Endodermal cell (in vitro differentiated cells): Measurements from ENCODE around the gene KDM4E. TPM values are rescaled to one million over a fixed set of nuclear protein-coding genes. Genes with fewer than 3 reads are reported as not detected.

Experiments
- DNase-seq: peaks from one replicate; pipeline ENCODE4 v3.0.0-alpha.2; 2017
- H3K27ac ChIP-seq: 2 replicates; pipeline ENCODE4 v1.5.1; 2013; ENCODE audit warnings: mild to moderate bottlenecking, low read depth, low read length, moderate library complexity
- H3K27me3 ChIP-seq: 2 replicates; pipeline ENCODE4 v1.6.1; 2013; ENCODE audit warnings: mild to moderate bottlenecking, low read length, moderate library complexity; ENCODE audit not compliant: insufficient read depth, control insufficient read depth, poor library complexity, severe bottlenecking
- H3K36me3 ChIP-seq: 2 replicates; pipeline ENCODE4 v1.7.0; 2013; ENCODE audit warnings: mild to moderate bottlenecking, low read length, moderate library complexity; ENCODE audit not compliant: control insufficient read depth, insufficient read depth
- H3K4me1 ChIP-seq: one replicate; pipeline ENCODE4 v1.7.0; 2013; ENCODE audit warnings: low read length; ENCODE audit not compliant: control insufficient read depth, insufficient read depth
- H3K4me3 ChIP-seq: 2 replicates; pipeline ENCODE4 v1.5.1; 2013; ENCODE audit warnings: mild to moderate bottlenecking, low read length, moderate library complexity
- H3K9ac ChIP-seq: 2 replicates; pipeline ENCODE4 v1.6.1; 2013; ENCODE audit warnings: mild to moderate bottlenecking, low read length, moderate library complexity; ENCODE audit not compliant: poor library complexity, severe bottlenecking; ENCODE audit errors: extremely low read depth
- H3K9me3 ChIP-seq: 2 replicates; pipeline ENCODE4 v1.6.1; 2013; ENCODE audit warnings: mild to moderate bottlenecking, low read length, moderate library complexity; ENCODE audit not compliant: control insufficient read depth
- H3K27ac Mint-ChIP-seq: 2 replicates; pipeline ENCODE4 v1.8.0; 2020; ENCODE audit warnings: mixed read lengths
- H3K27me3 Mint-ChIP-seq: 2 replicates; pipeline ENCODE4 v1.8.0; 2021; ENCODE audit warnings: mild to moderate bottlenecking, mixed read lengths; ENCODE audit not compliant: insufficient read depth
- H3K36me3 Mint-ChIP-seq: 2 replicates; pipeline ENCODE4 v1.8.0; 2020; ENCODE audit warnings: low read depth, mixed read lengths
- H3K4me1 Mint-ChIP-seq: 2 replicates; pipeline ENCODE4 v1.8.0; 2020; ENCODE audit warnings: mixed read lengths
- H3K4me3 Mint-ChIP-seq: 2 replicates; pipeline ENCODE4 v1.8.0; 2020; ENCODE audit warnings: mild to moderate bottlenecking, moderate library complexity, mixed read lengths
- H3K9me3 Mint-ChIP-seq: 2 replicates; pipeline ENCODE4 v1.8.0; 2020; ENCODE audit warnings: mild to moderate bottlenecking, mixed read lengths
- WGBS, 2 experiments: methylation state at CpG; one replicate each; pipeline versions ENCODE4 v1.1.5 to v1.1.7; 2013; ENCODE audit warnings: missing lambda C conversion rate in 2 of 2, mixed read lengths in 1 of 2; ENCODE audit not compliant: insufficient coverage in 1 of 2, insufficient read length in 1 of 2; 5-methylcytosine and 5-hydroxymethylcytosine counted together
- total RNA-seq, 2 donors: library from RNA; stranded (reverse); fragmentation: NEBNext Ultra II Directional in 1 of 2; extraction: Animal tissue kit (Norgen Biotek cat#: 25700) in 1 of 2; gene quantifications; 2 replicates in 1 of 2; 3 replicates in 1 of 2; pipeline ENCODE4 v1.2.1, GENCODE V29; 2021
- TF ChIP-seq, protein P1 (sequence below): fragments of 200-600 bp; sonication (generic); conservative IDR thresholded peaks from 2 replicates; pipeline ENCODE4 v1.5.0; 2021; ENCODE audit warnings: antibody characterized with exemption, mild to moderate bottlenecking

Gene KDM4E
- total RNA-seq, 2 donors from 2014 or later: not detected

DNA sequence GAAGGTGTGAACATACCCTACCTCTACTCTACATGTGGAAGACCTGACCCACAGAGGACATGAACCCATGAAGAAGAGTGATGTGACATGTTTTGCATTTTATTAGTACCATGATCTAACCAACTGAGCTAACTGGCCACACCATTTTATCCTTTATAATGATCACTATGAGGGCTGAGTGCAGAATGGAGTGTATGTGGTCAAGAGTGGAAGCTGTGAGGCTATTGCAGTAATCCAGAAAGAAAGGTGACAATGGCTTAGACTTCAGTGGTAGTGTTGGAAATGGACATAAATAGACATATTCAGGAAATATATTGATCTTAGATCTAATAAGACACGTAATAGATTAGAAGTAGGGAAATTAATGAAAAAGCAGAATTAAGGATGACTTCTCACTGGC, 45.4 kb downstream of the KDM4E start:
- Histone ChIP-seq H3K27me3 (no peaks in the 10 kb centered on the region), H3K4me3 (no peak overlapping the region), H3K36me3 (no peaks in the 10 kb centered on the region), H3K4me1 (no peaks in the 10 kb centered on the region), H3K9ac (no peak overlapping the region), H3K27ac (no peak overlapping the region), H3K9me3 (no peaks in the 10 kb centered on the region)
- WGBS, 2 experiments: 96 to 100% methylated on average over 1 of the region's 1 CpG
- DNase-seq: no peak
- H3K4me3 Mint-ChIP-seq: no peak overlapping the region
- no peak overlapping the region for H3K27ac Mint-ChIP-seq
- no peaks in the 10 kb centered on the region for H3K9me3 Mint-ChIP-seq
- H3K36me3 Mint-ChIP-seq: no peaks in the 10 kb centered on the region
- TF ChIP-seq, protein P1, sequence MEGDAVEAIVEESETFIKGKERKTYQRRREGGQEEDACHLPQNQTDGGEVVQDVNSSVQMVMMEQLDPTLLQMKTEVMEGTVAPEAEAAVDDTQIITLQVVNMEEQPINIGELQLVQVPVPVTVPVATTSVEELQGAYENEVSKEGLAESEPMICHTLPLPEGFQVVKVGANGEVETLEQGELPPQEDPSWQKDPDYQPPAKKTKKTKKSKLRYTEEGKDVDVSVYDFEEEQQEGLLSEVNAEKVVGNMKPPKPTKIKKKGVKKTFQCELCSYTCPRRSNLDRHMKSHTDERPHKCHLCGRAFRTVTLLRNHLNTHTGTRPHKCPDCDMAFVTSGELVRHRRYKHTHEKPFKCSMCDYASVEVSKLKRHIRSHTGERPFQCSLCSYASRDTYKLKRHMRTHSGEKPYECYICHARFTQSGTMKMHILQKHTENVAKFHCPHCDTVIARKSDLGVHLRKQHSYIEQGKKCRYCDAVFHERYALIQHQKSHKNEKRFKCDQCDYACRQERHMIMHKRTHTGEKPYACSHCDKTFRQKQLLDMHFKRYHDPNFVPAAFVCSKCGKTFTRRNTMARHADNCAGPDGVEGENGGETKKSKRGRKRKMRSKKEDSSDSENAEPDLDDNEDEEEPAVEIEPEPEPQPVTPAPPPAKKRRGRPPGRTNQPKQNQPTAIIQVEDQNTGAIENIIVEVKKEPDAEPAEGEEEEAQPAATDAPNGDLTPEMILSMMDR: no peak
- peaks cover 12% of the 10 kb centered on the region for H3K4me1 Mint-ChIP-seq
- H3K27me3 Mint-ChIP-seq: no peaks in the 10 kb centered on the region

DNA sequence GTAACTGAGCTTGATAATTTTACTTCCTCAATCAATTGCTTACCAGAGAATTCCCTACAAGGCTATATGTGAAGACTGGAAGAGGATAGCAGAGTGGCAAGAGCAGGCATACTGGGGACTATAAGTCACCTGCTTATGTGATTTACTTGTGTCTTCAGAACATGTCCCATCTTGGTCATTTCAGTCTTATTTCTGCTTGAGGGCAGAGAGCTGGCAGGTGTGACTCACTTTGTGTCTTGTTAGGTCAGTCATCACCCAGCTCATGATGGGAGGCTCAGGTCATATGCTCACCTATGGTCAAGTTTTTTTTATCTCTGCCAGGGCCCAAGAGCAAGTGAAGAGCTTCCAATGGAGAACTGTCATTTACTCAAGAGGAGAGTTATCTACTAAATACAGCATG, 47.9 kb downstream of the KDM4E start:
- Histone ChIP-seq H3K36me3 (no peaks in the 10 kb centered on the region), H3K27ac (no peak overlapping the region), H3K9ac (no peak overlapping the region), H3K4me3 (no peak overlapping the region), H3K4me1 (no peaks in the 10 kb centered on the region), H3K9me3 (no peaks in the 10 kb centered on the region), H3K27me3 (no peaks in the 10 kb centered on the region)
- no peaks in the 10 kb centered on the region for H3K9me3 Mint-ChIP-seq
- H3K4me3 Mint-ChIP-seq: no peak overlapping the region
- peaks cover 9% of the 10 kb centered on the region for H3K4me1 Mint-ChIP-seq
- peak; percentile 7 for DNase-seq
- H3K27ac Mint-ChIP-seq: no peak overlapping the region
- H3K36me3 Mint-ChIP-seq: no peaks in the 10 kb centered on the region
- peaks cover 2% of the 10 kb centered on the region for H3K27me3 Mint-ChIP-seq
- TF ChIP-seq, protein P1: no peak

DNA sequence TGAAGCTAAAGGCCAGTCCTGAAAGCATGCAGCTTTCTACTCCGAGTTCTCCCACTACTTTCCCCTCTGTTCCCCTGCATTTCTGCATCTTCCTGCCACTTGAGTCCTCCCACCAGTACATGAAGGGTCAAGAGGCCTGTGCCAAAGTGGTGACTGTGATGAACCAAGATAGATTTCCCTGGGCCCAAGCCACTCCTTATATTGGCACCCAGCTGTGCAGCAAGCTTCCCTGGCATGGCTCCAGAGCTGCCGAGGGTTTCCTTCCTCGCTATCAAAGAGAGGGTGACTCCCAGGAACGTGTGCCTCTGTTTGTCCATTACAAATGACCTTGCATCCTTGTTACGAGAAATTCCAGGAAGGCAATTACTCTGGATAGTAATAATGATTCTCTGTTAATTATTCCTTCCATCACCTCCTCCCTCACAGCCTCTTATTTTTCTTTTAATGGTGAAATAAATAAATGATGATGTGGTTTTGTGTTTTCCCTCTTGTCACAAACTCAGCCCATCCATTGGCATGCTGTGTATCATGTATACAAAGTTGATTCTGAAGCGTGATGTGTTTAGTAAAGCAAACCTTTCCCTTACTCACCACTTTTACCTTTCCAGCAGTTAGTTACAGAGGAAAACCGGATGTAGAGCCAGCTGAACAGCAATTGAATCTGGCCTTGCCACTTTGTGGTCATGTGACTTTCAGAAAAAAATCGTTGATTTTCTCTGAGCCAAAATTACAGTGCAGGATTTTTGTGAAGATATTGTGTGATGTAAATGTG, 49.9 kb downstream of the KDM4E start:
- WGBS, 2 experiments: 90 to 93% methylated on average over 4 to 7 of the region's 8 CpGs
- H3K4me3 ChIP-seq: no peak overlapping the region
- Mint-ChIP-seq H3K4me3 (no peak overlapping the region), H3K36me3 (no peaks in the 10 kb centered on the region), H3K4me1 (peaks cover 5% of the 10 kb centered on the region), H3K27ac (no peak overlapping the region), H3K27me3 (peaks cover 8% of the 10 kb centered on the region), H3K9me3 (no peaks in the 10 kb centered on the region)
- no peaks in the 10 kb centered on the region for H3K4me1 ChIP-seq
- H3K36me3 ChIP-seq: no peaks in the 10 kb centered on the region
- no peak overlapping the region for H3K9ac ChIP-seq
- no peaks in the 10 kb centered on the region for H3K9me3 ChIP-seq
- H3K27ac ChIP-seq: no peak overlapping the region
- DNase-seq: peak; percentile 32
- TF ChIP-seq, protein P1: no peak
- no peaks in the 10 kb centered on the region for H3K27me3 ChIP-seq
